ENCODE results near the gene PPP2R2D.

- TF ChIP-seq YY1 (IDR thresholded peaks at IDR 0.05; ENCODE audit: insufficient read depth, insufficient read length) (no peak), ZNF274 (IDR thresholded peaks at IDR 0.05; ENCODE audit: low read depth, low read length) (no peak), SUZ12 (IDR thresholded peaks at IDR 0.05; ENCODE audit: extremely low read depth, insufficient read depth, insufficient read length) (no peak)
Observed at GRCh38 chr10:131998050-131998844, 97.4 kb downstream of the PPP2R2D start.

All from NT2/D1 (cell line).